CD4-positive, alpha-beta T cell treated with Interleukin-15 for 1 hour (primary cell): ENCODE measurements around the gene EMID1.

Source experiments
- DNase-seq: peaks from one replicate; pipeline ENCODE4 v3.0.0-alpha.2; 2020

The EMID1 gene

DNA sequence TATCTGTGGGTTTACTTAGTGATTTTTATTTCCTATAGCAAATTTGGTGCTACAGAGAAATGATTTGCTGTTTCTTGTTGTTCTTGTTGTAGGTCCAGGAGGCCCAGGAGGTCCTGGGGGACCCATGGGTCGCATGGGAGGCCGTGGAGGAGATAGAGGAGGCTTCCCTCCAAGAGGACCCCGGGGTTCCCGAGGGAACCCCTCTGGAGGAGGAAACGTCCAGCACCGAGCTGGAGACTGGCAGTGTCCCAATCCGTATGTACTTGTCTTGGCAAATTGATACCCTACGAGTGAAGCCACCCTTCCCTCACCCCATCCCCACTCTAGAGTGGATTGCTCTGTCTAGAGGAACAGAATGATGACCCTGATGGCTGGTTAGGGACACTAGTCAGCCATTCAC is 92.9 kb downstream of the EMID1 start:
- DNase-seq = no peak

DNA sequence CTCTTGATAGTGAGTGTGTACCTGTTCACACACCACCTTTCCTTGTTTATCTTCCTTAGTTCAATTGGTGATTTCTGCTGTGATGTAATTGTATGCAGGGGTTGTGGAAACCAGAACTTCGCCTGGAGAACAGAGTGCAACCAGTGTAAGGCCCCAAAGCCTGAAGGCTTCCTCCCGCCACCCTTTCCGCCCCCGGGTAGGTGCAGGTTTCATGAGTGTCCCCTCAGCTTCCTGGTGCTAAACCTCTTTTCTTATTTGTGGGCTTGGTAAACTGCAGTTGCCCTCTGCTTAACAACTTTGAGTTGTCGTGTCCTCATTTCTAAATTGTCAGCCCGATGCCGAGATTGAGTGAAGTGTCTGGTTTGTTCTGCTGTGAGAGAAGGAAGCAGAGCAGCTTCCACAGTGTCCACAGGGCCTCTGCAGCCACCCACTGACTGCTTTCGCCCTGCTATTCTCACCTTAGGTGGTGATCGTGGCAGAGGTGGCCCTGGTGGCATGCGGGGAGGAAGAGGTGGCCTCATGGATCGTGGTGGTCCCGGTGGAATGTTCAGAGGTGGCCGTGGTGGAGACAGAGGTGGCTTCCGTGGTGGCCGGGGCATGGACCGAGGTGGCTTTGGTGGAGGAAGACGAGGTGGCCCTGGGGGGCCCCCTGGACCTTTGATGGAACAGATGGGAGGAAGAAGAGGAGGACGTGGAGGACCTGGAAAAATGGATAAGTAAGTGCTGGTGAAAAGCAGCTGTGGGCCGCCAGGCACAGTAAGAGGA is 93.6 kb downstream of the EMID1 start:
- DNase-seq = no peak

DNA sequence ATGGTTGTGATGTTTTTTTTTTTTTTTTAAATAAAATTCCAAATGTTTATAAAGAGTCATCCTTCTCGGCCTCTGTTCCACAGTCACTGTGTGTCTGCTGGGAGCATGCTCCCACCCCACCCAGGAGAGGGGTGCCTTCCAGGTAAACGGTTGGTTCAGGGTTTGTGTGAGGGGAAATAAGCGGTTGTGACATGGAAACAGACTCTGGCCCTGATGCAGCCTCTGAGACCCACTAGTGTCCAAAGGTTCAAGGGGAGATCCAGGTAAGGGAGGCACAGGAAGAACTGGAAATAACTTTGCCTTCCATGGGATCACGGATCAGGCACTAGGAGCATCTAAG is 94.7 kb downstream of the EMID1 start:
- no peak for DNase-seq

DNA sequence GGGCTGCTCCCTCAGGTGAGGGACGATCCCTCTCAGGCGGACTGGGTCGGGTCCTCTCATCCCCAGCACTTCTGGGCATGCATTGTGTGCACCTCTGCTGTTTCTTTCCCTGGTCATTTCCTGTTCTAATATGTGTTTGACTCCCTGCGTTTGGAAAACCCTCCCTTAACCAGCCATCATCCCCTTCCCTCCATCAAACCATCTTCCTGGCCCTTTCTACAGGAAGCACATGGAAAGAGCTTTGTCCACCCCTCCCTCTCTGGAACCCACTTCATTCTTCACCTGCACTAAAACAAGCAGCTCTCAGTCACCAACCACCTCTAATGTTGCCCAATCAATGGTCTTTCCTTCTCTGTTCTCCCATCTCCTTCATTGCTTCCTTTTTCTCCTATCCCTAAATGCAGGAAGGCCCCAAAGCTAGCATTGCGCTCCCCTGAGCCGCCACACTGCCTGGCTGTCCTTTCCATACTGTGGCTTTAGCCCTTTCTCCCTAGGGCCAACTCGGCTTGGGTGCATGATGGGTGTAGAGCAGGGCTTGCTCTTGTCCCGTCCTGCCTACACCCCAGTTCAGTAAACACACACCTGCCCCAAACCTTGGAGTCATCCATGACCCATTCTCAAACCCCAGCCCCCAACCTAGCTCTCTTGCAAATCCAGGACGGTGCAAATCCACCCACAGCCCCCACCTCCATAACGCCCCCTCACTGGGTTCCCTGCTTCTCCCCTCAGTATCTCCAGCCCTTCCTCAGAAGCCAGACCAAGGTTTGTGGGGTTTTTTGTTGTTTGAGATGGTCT is 95.3 kb downstream of the EMID1 start:
- no peak for DNase-seq

DNA sequence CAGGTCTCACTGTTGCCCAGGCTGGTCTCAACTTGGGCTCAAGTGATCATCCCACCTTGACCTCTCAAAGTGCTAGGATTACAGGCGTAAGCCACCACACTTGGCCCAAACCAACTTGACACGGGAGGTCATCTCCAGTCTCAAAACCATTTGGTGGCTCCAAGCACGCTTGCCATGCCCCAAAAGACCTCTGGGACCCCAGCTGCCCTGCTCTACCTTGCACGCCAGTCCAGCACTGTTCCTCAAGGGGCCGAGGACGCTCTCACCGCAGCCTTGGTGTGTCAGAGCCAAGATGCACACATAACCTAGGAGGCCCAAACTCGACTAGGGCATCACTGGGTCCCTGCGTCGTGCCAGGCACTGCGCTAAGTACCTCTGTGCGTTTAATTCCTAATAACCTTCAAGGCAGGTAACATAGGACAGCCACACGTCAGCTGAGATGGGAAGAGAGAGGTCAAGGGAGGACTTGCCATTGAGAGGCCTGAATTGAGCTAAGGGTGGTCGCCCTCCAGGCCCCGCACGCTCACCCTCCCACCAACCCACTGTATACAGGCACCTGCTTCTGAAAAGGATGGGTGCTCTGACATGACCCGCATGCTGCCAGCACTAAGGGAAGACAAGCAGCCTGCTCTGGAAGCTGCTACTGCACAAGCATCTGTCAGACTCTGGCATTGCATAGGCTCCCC is 96.2 kb downstream of the EMID1 start:
- DNase-seq = no peak

DNA sequence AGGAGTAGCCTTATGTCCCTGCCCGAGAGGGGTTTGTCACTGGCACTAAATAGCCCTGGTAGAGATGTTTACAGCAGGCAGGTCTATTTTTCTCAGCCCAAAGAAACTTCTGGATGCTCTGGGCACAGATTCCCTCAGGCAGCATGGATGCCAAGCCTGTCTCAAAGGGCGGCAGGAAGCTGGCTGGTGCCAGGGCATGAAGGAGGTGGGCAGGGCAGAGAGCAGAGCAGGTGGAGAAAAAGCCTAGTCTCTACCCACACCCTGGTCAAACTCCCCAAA is 96.6 kb downstream of the EMID1 start:
- no peak for DNase-seq

DNA sequence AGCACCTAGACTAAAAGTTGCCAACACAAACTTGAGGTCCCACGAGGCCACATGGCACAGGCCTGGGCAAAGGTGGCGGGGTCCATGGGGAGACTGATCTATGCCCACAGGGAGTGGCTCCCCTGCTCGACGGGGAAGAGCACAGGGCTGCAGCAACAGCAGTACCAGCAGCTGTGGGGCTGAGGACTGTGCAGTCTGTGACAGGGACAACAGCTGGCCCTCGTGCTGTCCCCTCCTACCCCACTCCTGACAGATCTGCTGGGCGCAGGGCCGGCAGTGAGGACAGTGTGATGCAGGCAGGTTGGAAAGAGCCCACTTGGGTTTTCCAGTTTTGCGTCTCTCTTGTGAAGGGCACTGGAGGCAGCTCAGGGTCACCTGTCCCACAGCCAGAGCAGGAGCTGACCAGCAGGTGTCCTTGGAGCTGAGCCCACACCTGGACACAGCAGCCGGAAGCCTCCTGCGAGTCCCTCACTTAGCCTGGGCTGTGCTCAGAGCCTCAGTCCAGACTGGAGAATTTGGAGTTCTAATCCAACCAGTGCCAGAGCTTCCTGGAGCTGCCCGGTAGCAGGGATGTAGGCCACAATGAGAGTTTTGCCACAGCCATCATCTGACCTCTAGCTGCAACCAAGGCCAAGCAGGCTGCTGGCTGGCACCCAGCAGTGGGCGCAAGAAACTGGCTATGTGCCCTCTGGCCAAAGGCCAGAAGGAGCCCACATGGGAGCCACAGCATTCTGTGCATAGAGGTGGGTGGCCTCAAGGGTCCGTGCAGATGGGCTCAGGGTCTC is 97.2 kb downstream of the EMID1 start:
- DNase-seq = no peak

DNA sequence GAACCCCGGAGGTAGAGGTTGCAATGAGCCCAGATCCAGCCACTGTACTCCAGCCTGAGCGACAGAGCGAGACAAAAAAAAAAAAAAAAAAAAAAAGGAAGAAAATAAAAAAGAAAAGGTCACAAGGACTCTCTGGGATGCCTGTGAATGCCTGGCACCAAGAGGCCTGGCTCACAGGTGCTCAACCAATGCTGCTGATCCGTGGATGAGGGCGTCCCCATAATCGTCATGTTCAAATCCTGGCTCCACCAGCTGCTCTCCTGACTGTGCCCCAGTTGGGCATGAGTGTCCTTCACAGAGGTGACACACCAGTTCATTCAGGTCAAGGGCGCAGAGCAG is 100.1 kb downstream of the EMID1 start:
- no peak for DNase-seq

DNA sequence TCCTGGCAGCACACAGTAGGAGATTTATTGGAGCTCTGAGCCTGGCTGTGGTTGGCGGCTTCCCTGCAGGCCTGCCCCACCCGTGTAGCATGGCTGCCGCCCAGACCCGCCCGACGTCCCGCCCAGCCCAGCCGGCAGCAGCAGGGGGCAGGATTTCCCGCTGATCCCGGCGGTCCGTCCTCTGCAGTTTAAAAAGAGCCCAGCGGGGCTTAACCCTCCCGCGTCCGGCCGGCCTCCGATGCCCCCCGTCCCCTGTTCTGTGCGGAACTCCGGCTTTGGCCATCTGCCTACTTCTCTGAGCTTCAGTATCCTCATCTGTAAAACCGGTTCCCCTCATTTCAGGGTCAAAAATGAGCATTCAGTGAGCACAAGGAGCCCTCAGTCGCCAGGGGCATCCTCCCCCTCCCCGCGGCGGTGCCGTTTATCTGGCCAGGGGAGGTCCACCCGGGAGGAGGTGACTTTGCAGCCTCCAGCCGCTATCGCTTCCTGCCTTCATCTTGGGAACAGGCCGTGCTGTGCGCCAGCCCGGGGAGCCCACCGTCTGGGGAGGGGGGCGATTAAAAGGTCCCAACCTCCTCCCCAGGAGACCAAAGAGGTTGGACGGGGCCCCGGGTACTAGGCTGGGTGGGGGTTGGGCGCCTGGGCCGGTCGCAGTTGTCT is 100.6 kb downstream of the EMID1 start, which contains the start of gene GAS2L1:
GAS2L1 (plus strand) TSS at position 476 of the 660 bp plus-strand sequence. CDS start 1,456 bp downstream, outside the sequence.
- peak; percentile 52 for DNase-seq

DNA sequence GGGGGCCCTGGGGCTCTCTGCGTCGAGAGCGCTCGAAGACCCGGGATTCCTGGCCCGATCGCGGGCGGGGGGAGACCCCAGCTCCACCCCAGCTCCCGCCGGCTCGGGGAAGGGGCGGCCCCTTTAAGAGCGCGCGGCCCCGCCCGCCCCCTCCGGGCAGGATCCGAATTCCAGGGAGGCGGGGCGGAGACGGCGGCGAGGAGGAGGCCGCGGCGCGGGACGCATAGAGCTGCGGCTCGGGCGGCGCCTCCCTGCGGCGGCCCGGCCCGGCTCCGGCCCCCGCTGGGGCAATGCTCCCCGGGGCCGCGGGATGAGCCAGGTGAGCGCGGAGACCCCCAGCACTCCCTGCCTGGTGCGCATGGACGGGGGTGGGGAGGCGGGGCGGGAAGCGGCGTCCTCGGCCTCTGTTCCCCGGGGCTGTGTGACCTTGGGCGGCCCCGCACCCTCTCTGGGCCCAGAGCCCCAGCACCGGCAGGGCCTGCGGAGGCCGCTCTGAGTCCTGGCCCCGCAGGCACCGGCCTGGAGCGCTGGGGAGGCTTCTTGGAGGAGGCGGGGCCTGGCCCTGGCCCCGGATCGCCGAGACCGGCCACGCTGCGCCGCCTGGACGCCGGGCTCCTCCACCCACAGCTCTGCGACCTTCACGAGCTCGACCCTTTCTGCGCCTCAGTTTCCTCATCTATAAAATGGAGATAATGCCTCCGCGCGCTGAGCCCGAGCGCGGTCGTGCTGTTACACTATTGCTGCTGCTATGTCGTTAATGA is 101.3 kb downstream of the EMID1 start:
- DNase-seq = no peak

DNA sequence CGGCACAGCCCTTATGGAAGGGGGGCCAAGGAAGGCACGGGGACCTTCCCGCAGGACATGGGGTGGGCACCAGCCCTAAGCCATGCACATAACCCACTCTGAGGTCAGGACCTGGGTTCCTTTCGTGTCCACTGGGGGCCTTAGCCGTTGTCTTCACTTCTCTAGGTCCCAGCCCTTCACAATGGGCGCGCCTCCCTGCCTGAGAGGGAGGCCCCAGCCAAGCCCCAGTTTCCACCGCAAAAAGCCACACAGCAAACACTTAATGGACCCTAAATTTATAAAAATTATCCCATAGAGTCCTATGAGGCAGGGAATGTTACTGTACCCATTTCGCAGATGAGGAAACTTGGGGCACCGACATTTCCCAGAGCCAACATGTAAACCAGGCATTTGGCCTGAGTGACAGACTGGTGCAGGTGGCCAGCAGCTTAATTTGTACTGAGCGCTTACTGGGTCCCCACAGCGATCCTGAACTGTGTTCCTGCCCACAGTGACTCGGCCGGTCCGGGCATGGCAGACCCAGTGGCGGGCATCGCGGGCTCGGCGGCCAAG is 102.0 kb downstream of the EMID1 start:
- no peak for DNase-seq

DNA sequence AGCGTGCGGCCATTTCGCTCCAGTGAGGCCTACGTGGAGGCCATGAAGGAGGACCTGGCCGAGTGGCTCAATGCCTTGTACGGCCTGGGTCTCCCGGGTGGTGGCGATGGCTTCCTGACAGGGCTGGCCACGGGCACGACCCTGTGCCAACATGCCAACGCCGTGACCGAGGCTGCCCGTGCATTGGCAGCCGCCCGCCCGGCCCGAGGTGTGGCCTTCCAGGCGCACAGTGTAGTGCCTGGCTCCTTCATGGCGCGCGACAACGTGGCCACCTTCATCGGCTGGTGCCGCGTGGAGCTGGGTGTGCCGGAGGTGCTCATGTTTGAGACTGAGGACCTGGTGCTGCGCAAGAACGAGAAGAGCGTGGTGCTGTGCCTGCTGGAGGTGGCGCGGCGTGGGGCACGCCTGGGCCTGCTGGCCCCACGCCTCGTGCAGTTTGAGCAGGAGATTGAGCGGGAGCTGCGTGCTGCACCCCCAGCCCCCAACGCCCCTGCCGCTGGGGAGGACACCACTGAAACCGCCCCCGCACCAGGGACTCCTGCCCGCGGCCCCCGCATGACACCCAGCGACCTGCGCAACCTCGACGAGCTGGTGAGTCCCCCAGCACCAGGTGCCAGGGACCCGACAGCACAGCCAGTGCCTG is 102.6 kb downstream of the EMID1 start:
- no peak for DNase-seq

DNA sequence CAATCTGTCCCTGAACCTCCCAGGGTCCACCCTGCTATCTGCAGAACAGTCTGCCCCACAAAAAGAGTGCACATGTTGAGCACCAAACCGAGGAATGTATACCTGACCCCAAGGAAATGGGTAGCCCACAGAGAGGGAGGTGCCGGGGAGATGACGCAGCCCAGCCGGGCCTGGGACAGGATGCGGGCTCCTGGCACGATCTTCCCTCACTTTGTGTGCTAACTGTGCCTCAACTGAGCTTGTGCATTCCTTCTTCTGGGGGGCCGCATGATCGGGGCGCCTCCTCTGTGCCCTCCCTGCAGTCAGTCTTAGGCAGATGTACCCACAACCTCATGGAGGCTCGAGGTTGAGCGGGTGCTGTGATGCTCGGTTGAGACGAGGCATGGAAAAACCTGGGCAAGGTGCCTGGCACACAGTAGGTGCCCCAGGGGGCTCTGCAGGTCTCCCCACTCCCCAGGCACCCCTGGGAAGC is 103.1 kb downstream of the EMID1 start:
- DNase-seq = no peak
